Body of pancreas (tissue), 4 donors: ENCODE results near the gene CPN2. TPM values are rescaled to one million over a fixed set of nuclear protein-coding genes. Genes with fewer than 3 reads are reported as not detected.

Experiments
- ATAC-seq: fragments of 150-250 bp; one replicate; pipeline ENCODE4 v1.9.1; 2016
- DNase-seq, 4 donors: peaks; one replicate each; pipeline ENCODE4 v3.0.0-alpha.2; 2019
- H3K27ac ChIP-seq, 4 donors: fragments of 200-600 bp; sonication (generic); 1 replicate in 3 of 4; 2 replicates in 1 of 4; pipeline versions ENCODE4 v1.5.1 to v1.6.1; 2016 to 2019; ENCODE audit warnings: mild to moderate bottlenecking in 1 of 4, mixed read lengths in 1 of 4, moderate library complexity in 1 of 4
- H3K27me3 ChIP-seq, 2 donors: fragments of 200-600 bp; sonication (generic); one replicate each; pipeline ENCODE4 v1.6.0; 2016; ENCODE audit warnings: mild to moderate bottlenecking in 1 of 2
- H3K36me3 ChIP-seq, 2 donors: fragments of 200-600 bp; sonication (generic); replicated peaks in 1 of 2; 2 replicates each; pipeline ENCODE4 v1.5.1; 2016; ENCODE audit warnings: low read depth in 2 of 2; ENCODE audit not compliant: insufficient read depth in 1 of 2
- H3K4me1 ChIP-seq: fragments of 200-600 bp; sonication (generic); one replicate; pipeline ENCODE4 v1.6.0; 2016
- H3K4me3 ChIP-seq, 2 donors: fragments of 200-600 bp; sonication (generic); 1 replicate in 1 of 2; 2 replicates in 1 of 2; pipeline ENCODE4 v1.5.1; 2016 to 2019
- H3K9me3 ChIP-seq, 3 donors: fragments of 200-600 bp; sonication (generic); 1 replicate in 2 of 3; 2 replicates in 1 of 3; pipeline ENCODE4 v1.5.1; 2016
- POLR2A ChIP-seq, 3 donors: fragments of 450-650 bp; IDR thresholded peaks; one replicate each; pipeline ENCODE4 v1.6.1; 2016; ENCODE audit warnings: antibody characterized with exemption in 3 of 3, mild to moderate bottlenecking in 2 of 3
- WGBS, 2 donors: methylation state at CpG; one replicate each; pipeline ENCODE4 v1.1.5; 2017; 5-methylcytosine and 5-hydroxymethylcytosine counted together
- intact Hi-C: fragments of 100-400 bp; cut with DNase I; formaldehyde crosslinking; loops from one replicate; pipeline ENCODE4 v1.15.1; 2023
- total RNA-seq, 2 donors: library from RNA; depleted of rRNA; stranded (reverse); fragments of >200 nt; gene quantifications; one replicate each; pipeline ENCODE4 v1.1.0, GENCODE V29; 2016
- TF ChIP-seq, protein P1 (sequence below), 7 experiments: fragments of 450-650 bp in 4 of 7; fragments of 200-600 bp in 3 of 7; sonication (generic) in 3 of 7; IDR thresholded peaks; one replicate each; pipeline ENCODE4 v1.5.1; 2016 to 2019; ENCODE audit warnings: antibody characterized with exemption in 7 of 7

The CPN2 gene
- total RNA-seq, 2 donors from 2014 or later = not detected

DNA sequence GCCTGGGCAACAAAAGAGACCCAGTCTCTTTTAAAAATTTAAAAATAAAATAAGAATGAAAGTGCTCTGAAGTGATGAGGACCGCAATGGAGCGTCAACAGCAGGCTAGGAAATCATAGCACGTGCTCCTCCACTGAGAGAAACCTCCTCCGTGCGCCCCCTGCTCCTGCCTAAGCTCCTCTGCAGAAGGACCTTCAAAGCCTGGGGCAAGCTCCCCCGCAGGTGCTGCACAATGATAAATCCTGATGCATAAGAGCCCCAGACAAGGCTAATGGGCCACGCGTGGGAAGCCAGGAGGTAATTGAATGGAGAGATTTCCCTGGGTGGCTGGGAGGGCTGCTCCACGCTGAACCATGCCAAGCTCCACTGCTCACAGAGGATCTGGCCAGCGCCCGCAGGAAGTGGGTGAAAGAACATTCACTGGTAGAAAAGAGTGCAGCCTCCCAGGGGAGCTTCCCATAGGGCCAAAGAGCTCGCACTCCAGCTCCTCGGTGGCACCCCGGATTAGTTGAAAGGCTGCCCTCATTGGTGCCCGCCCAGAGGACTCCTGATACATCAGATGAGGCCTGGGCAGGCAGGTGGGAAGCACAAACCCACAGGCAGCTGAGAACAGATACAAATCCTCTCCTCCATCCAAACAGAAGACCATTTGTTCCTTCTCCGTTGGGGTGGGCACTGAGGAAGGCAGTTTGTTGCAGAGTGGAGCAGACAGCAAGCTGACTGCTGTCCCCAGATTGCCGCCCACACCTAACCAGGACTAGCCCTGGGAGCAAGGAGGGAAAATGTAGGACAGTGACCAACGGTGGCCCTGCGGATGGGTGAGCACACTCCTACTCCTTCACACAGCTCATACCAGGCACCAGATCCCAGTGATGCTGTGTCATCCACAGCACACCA, 52.5 kb downstream of the CPN2 start:
- no peaks in the 10 kb centered on the region for H3K9me3 ChIP-seq
- peak overlapping the region in 1 of 4 donors; percentile 20 for H3K27ac ChIP-seq
- H3K4me3 ChIP-seq = no peak overlapping the region
- intact Hi-C loops = no loop called here
- 86 to 88% methylated on average over 14 to 19 of the region's 19 CpGs for WGBS, 2 donors
- H3K36me3 ChIP-seq = no peaks in the 10 kb centered on the region
- no peak for ATAC-seq
- no peak for DNase-seq
- no peaks in the 10 kb centered on the region for H3K27me3 ChIP-seq
- peaks cover 39% of the 10 kb centered on the region for H3K4me1 ChIP-seq
- TF ChIP-seq, protein P1, sequence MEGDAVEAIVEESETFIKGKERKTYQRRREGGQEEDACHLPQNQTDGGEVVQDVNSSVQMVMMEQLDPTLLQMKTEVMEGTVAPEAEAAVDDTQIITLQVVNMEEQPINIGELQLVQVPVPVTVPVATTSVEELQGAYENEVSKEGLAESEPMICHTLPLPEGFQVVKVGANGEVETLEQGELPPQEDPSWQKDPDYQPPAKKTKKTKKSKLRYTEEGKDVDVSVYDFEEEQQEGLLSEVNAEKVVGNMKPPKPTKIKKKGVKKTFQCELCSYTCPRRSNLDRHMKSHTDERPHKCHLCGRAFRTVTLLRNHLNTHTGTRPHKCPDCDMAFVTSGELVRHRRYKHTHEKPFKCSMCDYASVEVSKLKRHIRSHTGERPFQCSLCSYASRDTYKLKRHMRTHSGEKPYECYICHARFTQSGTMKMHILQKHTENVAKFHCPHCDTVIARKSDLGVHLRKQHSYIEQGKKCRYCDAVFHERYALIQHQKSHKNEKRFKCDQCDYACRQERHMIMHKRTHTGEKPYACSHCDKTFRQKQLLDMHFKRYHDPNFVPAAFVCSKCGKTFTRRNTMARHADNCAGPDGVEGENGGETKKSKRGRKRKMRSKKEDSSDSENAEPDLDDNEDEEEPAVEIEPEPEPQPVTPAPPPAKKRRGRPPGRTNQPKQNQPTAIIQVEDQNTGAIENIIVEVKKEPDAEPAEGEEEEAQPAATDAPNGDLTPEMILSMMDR (IDR thresholded peaks at IDR 0.05) = no peak
- no peak for TF ChIP-seq POLR2A (IDR thresholded peaks at IDR 0.05)

DNA sequence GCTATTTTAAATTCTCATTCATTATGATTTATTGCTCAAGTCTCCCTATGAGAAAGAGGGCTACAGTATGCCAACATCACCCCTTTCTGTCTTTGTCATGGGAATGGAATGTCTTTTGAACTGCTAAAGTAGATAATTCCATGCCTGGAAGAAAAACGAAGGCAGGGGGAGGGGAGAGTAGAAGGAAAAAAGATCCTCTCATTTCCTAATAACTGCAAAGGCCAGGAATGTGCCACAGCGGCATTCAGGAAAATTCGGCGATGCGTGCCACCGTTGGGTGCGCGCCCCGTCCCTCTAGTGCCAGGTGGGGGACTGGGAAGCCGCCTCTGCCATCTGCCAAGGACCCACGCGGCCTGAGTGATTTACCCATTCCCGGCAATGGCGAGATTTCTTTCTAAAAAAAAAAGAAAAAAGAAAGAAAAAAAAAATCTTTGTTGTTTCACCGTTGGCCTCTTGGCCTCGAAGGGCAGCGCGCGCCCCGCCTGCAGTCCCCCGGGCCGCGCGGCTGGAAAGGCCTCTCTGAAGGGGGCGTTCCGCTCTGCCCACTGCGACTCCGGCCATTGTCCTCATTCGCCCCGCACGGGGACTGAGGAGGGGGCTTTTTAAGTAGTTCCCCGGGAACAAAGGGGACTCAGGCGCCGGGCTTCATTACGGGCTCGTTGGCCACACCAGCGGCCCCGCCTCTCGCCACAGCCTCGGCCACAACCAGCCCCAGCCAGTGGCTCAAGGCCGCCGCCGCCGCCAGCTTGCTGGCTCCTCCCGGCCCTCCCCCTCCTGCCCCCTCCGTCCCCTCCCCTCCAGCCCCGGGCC, 54.5 kb downstream of the CPN2 start:
- WGBS, 2 donors = 5 to 10% methylated on average over 36 to 44 of the region's 47 CpGs
- Histone ChIP-seq H3K27me3 (no peaks in the 10 kb centered on the region), H3K27ac (peak overlapping the region; percentile 78 to 94 (median 90)), H3K9me3 (no peaks in the 10 kb centered on the region), H3K36me3 (no peaks in the 10 kb centered on the region), H3K4me1 (peaks cover 44% of the 10 kb centered on the region), H3K4me3 (no peak overlapping the region)
- peak; percentile 78 to 86 (median 80) for DNase-seq
- TF ChIP-seq, protein P1 (IDR thresholded peaks at IDR 0.05) = peak in 3 of 7 experiments; percentile 5 to 30 (median 18)
- peak in 2 of 3 donors; percentile 33 to 50 for TF ChIP-seq POLR2A (IDR thresholded peaks at IDR 0.05)
- peak; percentile 84 for ATAC-seq
- intact Hi-C loops = no loop called here

DNA sequence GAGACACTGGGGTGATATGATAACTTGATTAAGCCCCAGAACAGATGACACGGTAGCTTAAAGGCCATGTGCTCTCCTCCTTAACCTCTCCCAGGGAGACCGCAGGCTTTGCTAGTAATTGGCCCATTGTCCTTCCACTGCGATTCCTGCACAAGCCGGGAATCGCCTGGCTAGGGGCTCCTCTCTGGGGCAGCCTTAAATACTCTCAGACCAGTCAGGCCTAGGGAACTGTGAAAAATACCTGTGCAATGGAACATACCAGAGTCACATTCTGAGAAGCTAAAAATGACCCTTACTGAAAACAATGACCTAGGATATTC, 56.3 kb downstream of the CPN2 start:
- Histone ChIP-seq H3K27me3 (no peaks in the 10 kb centered on the region), H3K27ac (peak overlapping the region in 3 of 4 donors; percentile 25 to 94 (median 90)), H3K9me3 (no peaks in the 10 kb centered on the region), H3K4me1 (peaks cover 36% of the 10 kb centered on the region), H3K36me3 (no peaks in the 10 kb centered on the region), H3K4me3 (no peak overlapping the region)
- intact Hi-C loops = no loop called here
- no peak for ATAC-seq
- TF ChIP-seq POLR2A (IDR thresholded peaks at IDR 0.05) = no peak
- TF ChIP-seq, protein P1 (IDR thresholded peaks at IDR 0.05) = no peak
- no peak for DNase-seq
- 87 to 90% methylated on average over 5 of the region's 5 CpGs for WGBS, 2 donors

DNA sequence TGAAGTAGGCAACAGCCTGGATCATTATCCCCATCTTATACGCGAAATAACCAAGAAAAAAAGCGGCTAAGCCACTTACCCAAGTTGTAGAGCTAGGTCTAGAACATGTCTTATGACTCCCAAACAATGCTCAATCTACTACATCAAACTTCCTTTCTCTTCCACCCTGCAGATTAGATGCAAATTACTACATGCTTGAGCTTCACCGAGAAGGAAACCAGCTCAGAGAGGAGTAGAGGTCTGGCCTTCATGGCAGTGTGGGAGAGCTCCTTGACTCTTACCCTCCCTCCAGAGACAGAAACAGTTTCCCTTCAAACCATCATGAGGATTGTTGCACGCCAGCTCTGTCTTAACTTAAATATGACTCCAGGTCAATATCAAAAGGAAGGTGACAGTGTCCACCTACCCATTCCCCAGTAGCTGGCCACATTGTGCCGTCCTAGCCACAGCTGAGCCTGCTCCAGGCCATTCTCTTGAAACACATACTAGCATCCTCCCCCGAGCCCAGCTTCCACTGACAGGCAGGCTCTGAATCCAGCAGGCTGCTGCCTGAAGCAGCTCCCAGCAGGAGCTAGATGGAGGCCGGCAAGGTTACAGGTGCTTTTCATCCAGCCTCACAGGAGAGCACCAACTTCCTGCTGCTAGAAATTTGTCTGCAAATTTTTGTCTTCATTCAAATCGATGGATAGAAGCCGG, 56.8 kb downstream of the CPN2 start:
- 86 to 88% methylated on average over 9 to 10 of the region's 10 CpGs for WGBS, 2 donors
- Histone ChIP-seq H3K36me3 (no peaks in the 10 kb centered on the region), H3K4me3 (no peak overlapping the region), H3K27me3 (no peaks in the 10 kb centered on the region), H3K4me1 (peaks cover 36% of the 10 kb centered on the region), H3K9me3 (no peaks in the 10 kb centered on the region), H3K27ac (peak overlapping the region in 3 of 4 donors; percentile 25 to 94 (median 90))
- no peak for ATAC-seq
- intact Hi-C loops = no loop called here
- DNase-seq = no peak
- no peak for TF ChIP-seq POLR2A (IDR thresholded peaks at IDR 0.05)
- TF ChIP-seq, protein P1 (IDR thresholded peaks at IDR 0.05) = no peak
